IMR-90 (cell line): ENCODE data around the gene TNNC2. TPM values are rescaled to one million over a fixed set of nuclear protein-coding genes. Genes with fewer than 3 reads are reported as not detected.

Experiments used
- ATAC-seq: fragments of 200-7000 bp; cut with Tn5 transposase; 2 replicates; pipeline ENCODE4 v1.9.1; 2020; ENCODE audit warnings: low read depth, mild to moderate bottlenecking, moderate library complexity
- BruUV-seq: library from RNA; stranded (reverse); fragments of 400-500 nt; replicated peaks from 2 replicates; lab custom pipeline; 2021; lab: Mats Ljungman, UMichigan
- CTCF ChIA-PET: fragments of 300-600 bp; formaldehyde crosslinking; extraction: SDS; loops from one replicate; lab custom pipeline; 2021; ENCODE audit warnings: antibody characterized with exemption; lab: Yijun Ruan, JAX
- POLR2A ChIA-PET: fragments of 300-600 bp; sonication (Branson Sonifier 250); formaldehyde crosslinking; loops from one replicate; lab custom pipeline; 2022; ENCODE audit warnings: antibody characterized with exemption; ENCODE audit not compliant: unreplicated experiment; lab: Charles Lee
- DNase-seq: peaks from one replicate; pipeline ENCODE4 v3.0.0; 2013
- H2AFZ ChIP-seq: replicated peaks from 2 replicates; pipeline ENCODE3; 2013; ENCODE audit warnings: low read length, mild to moderate bottlenecking; ENCODE audit not compliant: poor library complexity
- H2AK5ac ChIP-seq: 2 replicates; pipeline ENCODE4 v1.6.1; 2013; ENCODE audit warnings: low read depth, low read length, inconsistent platforms
- H2AK9ac ChIP-seq: replicated peaks from 2 replicates; pipeline ENCODE3; 2013; ENCODE audit warnings: mild to moderate bottlenecking, low read depth, low read length, moderate library complexity; ENCODE audit not compliant: poor library complexity
- H2BK120ac ChIP-seq: 2 replicates; pipeline ENCODE4 v1.6.1; 2013; ENCODE audit warnings: low read depth, low read length, inconsistent platforms
- H2BK15ac ChIP-seq: 3 replicates; pipeline ENCODE4 v1.6.1; 2013; ENCODE audit warnings: low read depth, low read length, inconsistent platforms
- H2BK20ac ChIP-seq: 2 replicates; pipeline ENCODE4 v1.6.1; 2013; ENCODE audit warnings: low read depth, mild to moderate bottlenecking, inconsistent platforms, low read length, moderate library complexity
- H2BK5ac ChIP-seq: 2 replicates; pipeline ENCODE4 v1.6.1; 2013; ENCODE audit warnings: mild to moderate bottlenecking, low read depth, low read length, inconsistent platforms; ENCODE audit not compliant: poor library complexity, severe bottlenecking
- H3K14ac ChIP-seq: replicated peaks from 2 replicates; pipeline ENCODE4 v1.6.1; 2013; ENCODE audit warnings: low read depth, low read length, inconsistent platforms
- H3K18ac ChIP-seq: 2 replicates; pipeline ENCODE4 v1.6.1; 2013; ENCODE audit warnings: low read depth, low read length, control low read depth
- H3K23ac ChIP-seq: 2 replicates; pipeline ENCODE4 v1.6.1; 2013; ENCODE audit warnings: low read depth, low read length, inconsistent platforms
- H3K27ac ChIP-seq: 2 replicates; pipeline ENCODE4 v1.5.1; 2013; ENCODE audit warnings: mild to moderate bottlenecking, control low read depth, low read length; ENCODE audit not compliant: insufficient read depth
- H3K27me3 ChIP-seq: 2 replicates; pipeline ENCODE4 v1.6.1; 2013; ENCODE audit warnings: low read length; ENCODE audit not compliant: control insufficient read depth, insufficient read depth
- H3K36me3 ChIP-seq: 2 replicates; pipeline ENCODE4 v1.6.1; 2013; ENCODE audit warnings: low read length, mixed read lengths; ENCODE audit not compliant: control insufficient read depth, insufficient read depth
- H3K4ac ChIP-seq: 2 replicates; pipeline ENCODE4 v1.6.1; 2013; ENCODE audit warnings: low read depth, low read length, inconsistent platforms
- H3K4me1 ChIP-seq: 2 replicates; pipeline ENCODE4 v1.6.1; 2013; ENCODE audit warnings: low read length, mixed read lengths; ENCODE audit not compliant: control insufficient read depth, insufficient read depth
- H3K4me2 ChIP-seq: 2 replicates; pipeline ENCODE4 v1.6.1; 2013; ENCODE audit warnings: low read depth, mild to moderate bottlenecking, control low read depth, low read length, moderate library complexity
- H3K4me3 ChIP-seq: 2 replicates; pipeline ENCODE4 v1.5.1; 2013; ENCODE audit warnings: low read depth, mild to moderate bottlenecking, control low read depth, low read length, moderate library complexity; ENCODE audit not compliant: insufficient read depth
- H3K56ac ChIP-seq: 2 replicates; pipeline ENCODE4 v1.6.1; 2013; ENCODE audit warnings: low read length, inconsistent platforms; ENCODE audit not compliant: insufficient read depth; ENCODE audit errors: extremely low read depth
- H3K79me1 ChIP-seq, 2 experiments: 2 replicates each; pipeline ENCODE4 v1.6.1; 2013; ENCODE audit warnings: low read length in 2 of 2, inconsistent platforms in 1 of 2, low read depth in 1 of 2
- H3K9ac ChIP-seq: 2 replicates; pipeline ENCODE4 v1.6.1; 2013; ENCODE audit warnings: low read depth, low read length, control low read depth
- H3K9me1 ChIP-seq: 2 replicates; pipeline ENCODE4 v1.6.1; 2013; ENCODE audit warnings: low read length, inconsistent platforms; ENCODE audit not compliant: insufficient read depth
- H3K9me3 ChIP-seq: 2 replicates; pipeline ENCODE4 v1.6.1; 2013; ENCODE audit warnings: low read length; ENCODE audit not compliant: control insufficient read depth, insufficient read depth
- H4K20me1 ChIP-seq: 2 replicates; pipeline ENCODE4 v1.6.1; 2013; ENCODE audit warnings: low read length, inconsistent platforms; ENCODE audit not compliant: insufficient read depth
- H4K5ac ChIP-seq: 2 replicates; pipeline ENCODE4 v1.6.1; 2013; ENCODE audit warnings: mild to moderate bottlenecking, low read depth, low read length, control low read depth
- H4K8ac ChIP-seq, 2 experiments: 2 replicates each; pipeline ENCODE4 v1.6.1; 2013; ENCODE audit warnings: low read depth in 2 of 2, low read length in 2 of 2, control low read depth in 1 of 2, inconsistent platforms in 1 of 2
- H4K91ac ChIP-seq: 2 replicates; pipeline ENCODE4 v1.6.1; 2013; ENCODE audit warnings: low read depth, low read length, inconsistent platforms; ENCODE audit not compliant: insufficient read depth
- BHLHE40 ChIP-seq: fragments of 150-350 bp; IDR thresholded peaks from 2 replicates; pipeline ENCODE4 v1.6.1; 2016; ENCODE audit warnings: mild to moderate bottlenecking, low read depth, low read length
- CHD1 ChIP-seq: IDR thresholded peaks from 2 replicates; pipeline ENCODE4 v1.6.1; 2012; ENCODE audit warnings: low read depth, low read length, improper control_type of control experiment
- MAFK ChIP-seq: IDR thresholded peaks from 2 replicates; pipeline ENCODE4 v1.6.1; 2012; ENCODE audit warnings: low read depth, low read length, improper control_type of control experiment
- MXI1 ChIP-seq: IDR thresholded peaks from 2 replicates; pipeline ENCODE4 v1.6.1; 2012; ENCODE audit warnings: low read depth, mild to moderate bottlenecking, low read length, moderate library complexity, borderline replicate concordance
- NFE2L2 ChIP-seq: fragments of 150-350 bp; IDR thresholded peaks from 2 replicates; pipeline ENCODE4 v1.6.1; 2016; ENCODE audit warnings: low read depth, mild to moderate bottlenecking, low read length
- POLR2A ChIP-seq: IDR thresholded peaks from 2 replicates; pipeline ENCODE4 v1.6.1; 2012; ENCODE audit warnings: mild to moderate bottlenecking, low read depth, low read length
- RCOR1 ChIP-seq: IDR thresholded peaks from 2 replicates; pipeline ENCODE4 v1.6.1; 2012; ENCODE audit warnings: mild to moderate bottlenecking, low read length, improper control_type of control experiment; ENCODE audit not compliant: insufficient replicate concordance
- SMC3 ChIP-seq: fragments of 150-350 bp; IDR thresholded peaks from 2 replicates; pipeline ENCODE4 v1.6.1; 2016; ENCODE audit warnings: low read depth, mild to moderate bottlenecking, antibody characterized with exemption, low read length, moderate library complexity
- dilution Hi-C: fragments of 300-500 bp; cut with HindIII; formaldehyde crosslinking; loops from one replicate; pipeline ENCODE4 v1.14.3; 2018; ENCODE audit warnings: low sequenced_read_pairs; ENCODE audit not compliant: unreplicated experiment
- in situ Hi-C: fragments of 300-500 bp; cut with MboI; formaldehyde crosslinking; loops from 3 replicates; pipeline ENCODE4 v1.14.3; 2019; ENCODE audit warnings: low sequenced_read_pairs, inconsistent platforms, mixed read lengths
- intact Hi-C: fragments of 100-400 bp; cut with micrococcal nuclease; formaldehyde crosslinking; loops from 2 replicates; pipeline ENCODE4 v1.10.0; 2022
- polyA plus RNA-seq, 3 experiments: library from polyadenylated mRNA; depleted of rRNA; stranded (reverse); fragments of >200 nt; gene quantifications; 2 replicates each; pipeline ENCODE4 v1.2.3, GENCODE V29; 2012; ENCODE audit warnings: low replicate concordance in 1 of 3
- total RNA-seq: library from RNA; depleted of rRNA; stranded (reverse); fragments of >200 nt; gene quantifications from 2 replicates; pipeline ENCODE4 v1.2.3, GENCODE V29; 2012
- TF ChIP-seq, protein P1 (sequence below): fragments of 150-350 bp; IDR thresholded peaks from 2 replicates; pipeline ENCODE4 v1.6.1; 2017; ENCODE audit warnings: mild to moderate bottlenecking, antibody characterized with exemption, low read length, low read depth
- TF ChIP-seq, protein P2 (sequence below): conservative IDR thresholded peaks from 2 replicates; pipeline ENCODE4 v1.5.1; 2012; ENCODE audit warnings: mild to moderate bottlenecking, low read depth, low read length, improper control_type of control experiment

The TNNC2 gene
- total and polyA plus RNA-seq, 2 of the 4 experiments (the other 2 are of a cell fraction): 0.46 TPM; not detected in 1

DNA sequence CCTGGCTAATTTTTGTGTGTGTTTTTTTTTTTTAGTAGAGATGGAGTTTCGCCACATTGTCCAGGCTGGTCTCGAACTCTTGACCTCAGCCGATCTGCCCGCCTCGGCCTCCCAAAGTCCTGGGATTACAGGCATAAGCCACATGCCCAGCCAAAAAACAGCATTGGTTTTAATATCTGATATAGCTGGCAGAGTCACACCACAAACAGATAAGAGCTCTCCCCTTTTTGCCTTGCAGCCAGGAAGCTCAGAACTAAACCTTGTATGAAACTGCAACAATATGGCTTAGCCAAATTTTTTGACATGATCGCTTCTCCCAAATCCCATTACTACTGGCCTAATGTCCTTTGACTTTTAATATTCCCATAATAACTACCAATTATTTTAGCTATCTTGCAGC, 25.2 kb upstream of the TNNC2 start (continued):
- no peak for TF ChIP-seq BHLHE40
- no peak for TF ChIP-seq MAFK
- TF ChIP-seq POLR2A: no peak
- TF ChIP-seq CHD1: no peak
- TF ChIP-seq NFE2L2: no peak
- TF ChIP-seq MXI1: no peak

GRCh38 chr20:45851501-45851900, 24.4 kb upstream of the TNNC2 start:
- Histone ChIP-seq H3K4me1 (peaks cover 4% of the 10 kb centered on the region; the same call in 1 of the 2 replicates), H2BK120ac (no peak overlapping the region), H3K9me1 (peaks cover 11% of the 10 kb centered on the region), H3K9me3 (no peaks in the 10 kb centered on the region), H2AK9ac (no peak overlapping the region), H3K4me3 (no peak overlapping the region), H2AK5ac (no peak overlapping the region), H3K4ac (no peak overlapping the region), H3K23ac (no peak overlapping the region), H4K20me1 (peaks cover 5% of the 10 kb centered on the region; the same call in 1 of the 2 replicates), H3K79me1 (peaks cover 13 to 51% of the 10 kb centered on the region in 2 experiments), H3K9ac (no peak overlapping the region), H3K36me3 (peaks cover 28% of the 10 kb centered on the region), H3K56ac (no peak overlapping the region), H3K4me2 (no peak overlapping the region), H4K5ac (no peak overlapping the region), H4K8ac (no peak overlapping the region), H3K27me3 (no peaks in the 10 kb centered on the region), H3K27ac (no peak overlapping the region), H2BK5ac (no peak overlapping the region), H3K14ac (no peak overlapping the region), H2AFZ (no peak overlapping the region), H3K18ac (no peak overlapping the region), H2BK15ac (no peak overlapping the region), H2BK20ac (no peak overlapping the region), H4K91ac (no peak overlapping the region)
- ChIA-PET POLR2A (no interaction called here), CTCF (interaction anchor here (0.8 kb wide), 1 partner anchor 25 kb away, joined by 3 read pairs; no protein-coding TSS in a partner anchor)
- dilution Hi-C loops (no loop called here), intact Hi-C loops (no loop called here), in situ Hi-C loops (no loop called here)
- DNase-seq: no peak
- no peak for ATAC-seq
- BruUV-seq: no TSS peak
- TF ChIP-seq SMC3: no peak
- no peak for TF ChIP-seq NFE2L2
- TF ChIP-seq RCOR1: no peak
- TF ChIP-seq, protein P1, sequence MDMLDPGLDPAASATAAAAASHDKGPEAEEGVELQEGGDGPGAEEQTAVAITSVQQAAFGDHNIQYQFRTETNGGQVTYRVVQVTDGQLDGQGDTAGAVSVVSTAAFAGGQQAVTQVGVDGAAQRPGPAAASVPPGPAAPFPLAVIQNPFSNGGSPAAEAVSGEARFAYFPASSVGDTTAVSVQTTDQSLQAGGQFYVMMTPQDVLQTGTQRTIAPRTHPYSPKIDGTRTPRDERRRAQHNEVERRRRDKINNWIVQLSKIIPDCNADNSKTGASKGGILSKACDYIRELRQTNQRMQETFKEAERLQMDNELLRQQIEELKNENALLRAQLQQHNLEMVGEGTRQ: no peak
- TF ChIP-seq, protein P2, sequence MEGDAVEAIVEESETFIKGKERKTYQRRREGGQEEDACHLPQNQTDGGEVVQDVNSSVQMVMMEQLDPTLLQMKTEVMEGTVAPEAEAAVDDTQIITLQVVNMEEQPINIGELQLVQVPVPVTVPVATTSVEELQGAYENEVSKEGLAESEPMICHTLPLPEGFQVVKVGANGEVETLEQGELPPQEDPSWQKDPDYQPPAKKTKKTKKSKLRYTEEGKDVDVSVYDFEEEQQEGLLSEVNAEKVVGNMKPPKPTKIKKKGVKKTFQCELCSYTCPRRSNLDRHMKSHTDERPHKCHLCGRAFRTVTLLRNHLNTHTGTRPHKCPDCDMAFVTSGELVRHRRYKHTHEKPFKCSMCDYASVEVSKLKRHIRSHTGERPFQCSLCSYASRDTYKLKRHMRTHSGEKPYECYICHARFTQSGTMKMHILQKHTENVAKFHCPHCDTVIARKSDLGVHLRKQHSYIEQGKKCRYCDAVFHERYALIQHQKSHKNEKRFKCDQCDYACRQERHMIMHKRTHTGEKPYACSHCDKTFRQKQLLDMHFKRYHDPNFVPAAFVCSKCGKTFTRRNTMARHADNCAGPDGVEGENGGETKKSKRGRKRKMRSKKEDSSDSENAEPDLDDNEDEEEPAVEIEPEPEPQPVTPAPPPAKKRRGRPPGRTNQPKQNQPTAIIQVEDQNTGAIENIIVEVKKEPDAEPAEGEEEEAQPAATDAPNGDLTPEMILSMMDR: no peak
